Panc1 (cell line): ENCODE data around the gene DEDD2.

Experiments used
- CTCF ChIP-seq: fragments of 450-650 bp; IDR thresholded peaks from 2 replicates; pipeline ENCODE4 v1.5.1; 2017; ENCODE audit warnings: mild to moderate bottlenecking
- POLR2AphosphoS5 ChIP-seq: IDR thresholded peaks from 2 replicates; pipeline ENCODE4 v1.6.1; 2012; ENCODE audit warnings: mild to moderate bottlenecking, low read depth, low read length, moderate library complexity
- REST ChIP-seq, 2 experiments: IDR thresholded peaks; 2 replicates each; pipeline ENCODE4 v1.6.1; 2011 to 2012; ENCODE audit warnings: low read depth in 2 of 2, control low read depth in 1 of 2, low read length in 1 of 2, mild to moderate bottlenecking in 1 of 2, moderate library complexity in 1 of 2; ENCODE audit not compliant: insufficient read depth in 1 of 2
- SIN3A ChIP-seq: IDR thresholded peaks from 2 replicates; pipeline ENCODE4 v1.6.1; 2012; ENCODE audit warnings: low read depth, mild to moderate bottlenecking, low read length, moderate library complexity, borderline replicate concordance; ENCODE audit not compliant: insufficient read depth
- TCF7L2 ChIP-seq: IDR thresholded peaks from 2 replicates; pipeline ENCODE4 v1.6.1; 2011; ENCODE audit warnings: mild to moderate bottlenecking, low read depth, low read length, inconsistent platforms

- TF ChIP-seq CTCF (no peak), REST (IDR thresholded peaks at IDR 0.05; ENCODE audit: insufficient read depth in 1 of 2, low read depth in 2 of 2, low read length in 1 of 2) (no peak), POLR2AphosphoS5 (no peak), TCF7L2 (no peak), SIN3A (no peak)
Observed at GRCh38 chr19:42228641-42229040, 11.2 kb upstream of the DEDD2 start.
